ENCODE measurements around the gene HPRT1.

HPRT1 gene

GRCh38 chrX:134460005-134460861, at the start of gene HPRT1:
Gene HPRT1 (plus strand): TSS chrX:134460165. CDS start chrX:134460312, 147 bp downstream.
- Histone ChIP-seq H3K36me3 (ENCODE audit: control insufficient read depth in 2 of 2, insufficient read depth in 2 of 2, low read length in 2 of 2) (no peaks in the 10 kb centered on the region), H3K9ac (ENCODE audit: low read length in 2 of 2) (peak within 1 kb of the TSS; percentile 47 to 76), H3K4me3 (ENCODE audit: low read length in 2 of 2) (peak within 1 kb of the TSS; percentile 70 to 76), H3K4me1 (ENCODE audit: control insufficient read depth, insufficient read depth, low read length) (no peaks in the 10 kb centered on the region), H3K27me3 (ENCODE audit: control insufficient read depth in 1 of 2, insufficient read depth in 2 of 2, low read length in 2 of 2) (peaks cover 0 to 2% of the 10 kb centered on the region in 2 donors), H3K27ac (ENCODE audit: low read length) (peak within 1 kb of the TSS; percentile 70), H3K9me3 (ENCODE audit: control insufficient read depth in 2 of 2, low read length in 2 of 2) (no peaks in the 10 kb centered on the region)

- H3K9me3 ChIP-seq (ENCODE audit: control insufficient read depth in 2 of 2, low read length in 2 of 2) = no peaks in the 10 kb centered on the region
- no peak overlapping the region for H3K9ac ChIP-seq (ENCODE audit: low read length in 2 of 2)
- H3K4me3 ChIP-seq (ENCODE audit: low read length in 2 of 2) = no peak overlapping the region
- H3K36me3 ChIP-seq (ENCODE audit: control insufficient read depth in 2 of 2, insufficient read depth in 2 of 2, low read length in 2 of 2) = peaks cover 5 to 8% of the 10 kb centered on the region in 2 donors
- H3K27ac ChIP-seq (ENCODE audit: low read length) = no peak overlapping the region
- no peaks in the 10 kb centered on the region for H3K4me1 ChIP-seq (ENCODE audit: control insufficient read depth, insufficient read depth, low read length)
- H3K27me3 ChIP-seq (ENCODE audit: control insufficient read depth in 1 of 2, insufficient read depth in 2 of 2, low read length in 2 of 2) = no peaks in the 10 kb centered on the region
These were observed 43.9 kb upstream of the HPRT1 start for GRCh38 chrX:134416087-134416486.

- Histone ChIP-seq H3K36me3 (ENCODE audit: control insufficient read depth in 2 of 2, insufficient read depth in 2 of 2, low read length in 2 of 2) (peaks cover 5 to 8% of the 10 kb centered on the region in 2 donors), H3K9ac (ENCODE audit: low read length in 2 of 2) (no peak overlapping the region), H3K9me3 (ENCODE audit: control insufficient read depth in 2 of 2, low read length in 2 of 2) (no peaks in the 10 kb centered on the region), H3K27me3 (ENCODE audit: control insufficient read depth in 1 of 2, insufficient read depth in 2 of 2, low read length in 2 of 2) (no peaks in the 10 kb centered on the region), H3K4me3 (ENCODE audit: low read length in 2 of 2) (no peak overlapping the region), H3K27ac (ENCODE audit: low read length) (no peak overlapping the region), H3K4me1 (ENCODE audit: control insufficient read depth, insufficient read depth, low read length) (no peaks in the 10 kb centered on the region)
These were observed 41.5 kb upstream of the HPRT1 start for GRCh38 chrX:134418317-134419113.

DNA sequence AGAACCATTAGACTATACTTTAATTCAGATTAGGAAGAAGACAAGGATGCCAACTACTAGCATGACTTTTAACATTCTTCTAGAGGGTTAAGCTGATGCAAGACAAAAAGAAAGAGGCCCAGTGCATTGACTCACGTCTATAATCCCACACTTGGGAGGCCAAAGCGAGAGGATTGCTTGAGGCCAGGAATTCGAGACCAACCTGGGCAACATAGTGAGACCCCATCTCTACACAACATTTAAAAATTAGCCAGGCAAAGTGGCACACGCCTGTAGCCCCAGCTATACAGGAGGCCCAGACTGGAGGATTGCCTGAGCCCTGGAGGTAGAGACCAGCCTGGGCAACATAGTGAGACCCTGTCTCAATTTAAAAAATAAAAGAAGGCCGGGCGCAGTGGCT, 40.2 kb upstream of the HPRT1 start:
- Histone ChIP-seq H3K9me3 (ENCODE audit: control insufficient read depth in 2 of 2, low read length in 2 of 2) (no peaks in the 10 kb centered on the region), H3K4me1 (ENCODE audit: control insufficient read depth, insufficient read depth, low read length) (no peaks in the 10 kb centered on the region), H3K4me3 (ENCODE audit: low read length in 2 of 2) (no peak overlapping the region), H3K36me3 (ENCODE audit: control insufficient read depth in 2 of 2, insufficient read depth in 2 of 2, low read length in 2 of 2) (peaks cover 5 to 8% of the 10 kb centered on the region in 2 donors), H3K27ac (ENCODE audit: low read length) (no peak overlapping the region), H3K9ac (ENCODE audit: low read length in 2 of 2) (no peak overlapping the region), H3K27me3 (ENCODE audit: control insufficient read depth in 1 of 2, insufficient read depth in 2 of 2, low read length in 2 of 2) (no peaks in the 10 kb centered on the region)

DNA sequence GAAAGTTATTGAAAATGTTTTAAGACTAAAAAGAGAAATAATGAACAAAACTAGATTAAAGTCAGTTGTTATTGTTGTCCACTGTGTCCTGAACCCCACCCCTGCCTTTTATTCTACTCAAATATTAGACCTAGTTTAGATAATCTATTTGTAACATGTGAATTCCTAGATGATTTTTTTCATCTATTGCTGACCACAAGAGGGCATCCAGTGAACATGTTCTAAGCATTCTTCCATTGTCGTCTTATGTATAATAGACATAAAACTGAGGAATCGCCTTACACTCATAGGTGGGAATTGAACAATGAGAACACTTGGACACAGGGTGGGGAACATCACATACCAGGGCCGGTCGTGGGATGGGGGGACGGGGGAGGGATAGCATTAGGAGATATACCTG, 36.4 kb upstream of the HPRT1 start:
- Histone ChIP-seq H3K4me1 (ENCODE audit: control insufficient read depth, insufficient read depth, low read length) (no peaks in the 10 kb centered on the region), H3K36me3 (ENCODE audit: control insufficient read depth in 2 of 2, insufficient read depth in 2 of 2, low read length in 2 of 2) (no peaks in the 10 kb centered on the region), H3K4me3 (ENCODE audit: low read length in 2 of 2) (no peak overlapping the region), H3K9ac (ENCODE audit: low read length in 2 of 2) (no peak overlapping the region), H3K27ac (ENCODE audit: low read length) (no peak overlapping the region), H3K9me3 (ENCODE audit: control insufficient read depth in 2 of 2, low read length in 2 of 2) (no peaks in the 10 kb centered on the region), H3K27me3 (ENCODE audit: control insufficient read depth in 1 of 2, insufficient read depth in 2 of 2, low read length in 2 of 2) (no peaks in the 10 kb centered on the region)

DNA sequence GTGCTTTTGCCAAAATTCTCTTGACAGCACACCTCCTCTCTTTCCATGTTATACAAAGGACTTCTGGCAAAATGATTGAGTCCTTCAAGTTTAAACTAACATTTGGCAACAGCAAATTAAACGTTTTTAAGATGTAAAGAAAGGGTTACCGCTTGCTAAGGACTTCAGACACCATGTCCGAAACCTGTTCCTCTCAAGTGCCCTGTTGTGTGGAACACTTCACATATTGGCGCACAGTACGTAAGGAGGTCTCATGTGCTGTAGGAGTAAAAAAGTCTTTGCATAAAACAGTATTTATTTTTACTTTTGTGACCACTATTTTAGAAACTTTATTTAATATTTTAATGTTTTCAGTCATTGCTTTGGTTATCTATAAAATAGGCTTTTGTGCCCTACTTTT, 33.7 kb upstream of the HPRT1 start:
- no peak overlapping the region for H3K4me3 ChIP-seq (ENCODE audit: low read length in 2 of 2)
- H3K4me1 ChIP-seq (ENCODE audit: control insufficient read depth, insufficient read depth, low read length) = no peaks in the 10 kb centered on the region
- no peaks in the 10 kb centered on the region for H3K27me3 ChIP-seq (ENCODE audit: control insufficient read depth in 1 of 2, insufficient read depth in 2 of 2, low read length in 2 of 2)
- no peak overlapping the region for H3K9ac ChIP-seq (ENCODE audit: low read length in 2 of 2)
- H3K9me3 ChIP-seq (ENCODE audit: control insufficient read depth in 2 of 2, low read length in 2 of 2) = no peaks in the 10 kb centered on the region
- no peak overlapping the region for H3K27ac ChIP-seq (ENCODE audit: low read length)
- no peaks in the 10 kb centered on the region for H3K36me3 ChIP-seq (ENCODE audit: control insufficient read depth in 2 of 2, insufficient read depth in 2 of 2, low read length in 2 of 2)

GRCh38 chrX:134431894-134432293, 28.1 kb upstream of the HPRT1 start:
- peaks cover 0 to 2% of the 10 kb centered on the region in 2 donors for H3K27me3 ChIP-seq (ENCODE audit: control insufficient read depth in 1 of 2, insufficient read depth in 2 of 2, low read length in 2 of 2)
- no peaks in the 10 kb centered on the region for H3K36me3 ChIP-seq (ENCODE audit: control insufficient read depth in 2 of 2, insufficient read depth in 2 of 2, low read length in 2 of 2)
- no peak overlapping the region for H3K9ac ChIP-seq (ENCODE audit: low read length in 2 of 2)
- no peaks in the 10 kb centered on the region for H3K9me3 ChIP-seq (ENCODE audit: control insufficient read depth in 2 of 2, low read length in 2 of 2)
- no peak overlapping the region for H3K4me3 ChIP-seq (ENCODE audit: low read length in 2 of 2)
- H3K4me1 ChIP-seq (ENCODE audit: control insufficient read depth, insufficient read depth, low read length) = no peaks in the 10 kb centered on the region
- no peak overlapping the region for H3K27ac ChIP-seq (ENCODE audit: low read length)

DNA sequence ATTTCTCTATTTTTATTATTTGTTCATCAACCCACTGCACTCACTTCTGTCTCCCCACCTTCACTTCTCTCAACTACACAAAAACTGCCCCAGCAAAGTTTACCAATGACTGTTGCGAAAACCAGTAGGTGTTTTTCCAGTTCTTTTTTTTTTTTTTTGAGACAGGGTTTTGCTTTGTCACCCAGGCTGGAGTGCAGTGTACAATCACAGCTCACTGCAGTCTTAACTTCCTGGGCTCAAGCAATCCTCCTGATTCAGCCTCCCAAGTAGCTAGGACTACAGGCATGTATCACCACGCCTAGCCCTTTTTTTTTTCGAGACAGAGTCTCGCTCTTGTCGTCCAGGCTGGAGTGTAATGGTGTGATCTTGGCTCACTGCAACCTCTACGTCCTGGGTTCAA, 24.1 kb upstream of the HPRT1 start:
- H3K9me3 ChIP-seq (ENCODE audit: control insufficient read depth in 2 of 2, low read length in 2 of 2) = no peaks in the 10 kb centered on the region
- H3K27me3 ChIP-seq (ENCODE audit: control insufficient read depth in 1 of 2, insufficient read depth in 2 of 2, low read length in 2 of 2) = peaks cover 0 to 2% of the 10 kb centered on the region in 2 donors
- H3K9ac ChIP-seq (ENCODE audit: low read length in 2 of 2) = no peak overlapping the region
- H3K27ac ChIP-seq (ENCODE audit: low read length) = no peak overlapping the region
- H3K4me1 ChIP-seq (ENCODE audit: control insufficient read depth, insufficient read depth, low read length) = no peaks in the 10 kb centered on the region
- no peaks in the 10 kb centered on the region for H3K36me3 ChIP-seq (ENCODE audit: control insufficient read depth in 2 of 2, insufficient read depth in 2 of 2, low read length in 2 of 2)
- no peak overlapping the region for H3K4me3 ChIP-seq (ENCODE audit: low read length in 2 of 2)

DNA sequence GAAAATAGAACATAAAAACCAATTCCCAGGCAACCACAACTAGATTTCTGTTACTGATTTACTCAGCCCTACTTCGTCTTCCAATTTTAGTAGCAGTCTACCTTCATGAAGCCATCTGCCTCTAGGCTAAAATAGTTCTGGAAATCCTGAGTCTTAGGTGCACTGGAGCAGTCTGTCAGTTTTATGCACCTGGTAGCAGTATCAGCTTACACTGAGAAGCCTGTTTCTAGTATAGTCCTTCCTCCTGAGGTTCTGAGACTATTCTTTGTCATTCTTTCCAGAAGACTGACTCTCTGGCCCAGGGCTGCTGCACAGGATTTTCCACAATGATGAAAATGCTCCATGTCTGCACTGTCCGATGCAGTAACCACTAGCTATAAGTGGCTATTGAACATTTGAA, 16.9 kb upstream of the HPRT1 start:
- Histone ChIP-seq H3K4me3 (ENCODE audit: low read length in 2 of 2) (no peak overlapping the region), H3K9ac (ENCODE audit: low read length in 2 of 2) (no peak overlapping the region), H3K4me1 (ENCODE audit: control insufficient read depth, insufficient read depth, low read length) (no peaks in the 10 kb centered on the region), H3K27ac (ENCODE audit: low read length) (no peak overlapping the region), H3K9me3 (ENCODE audit: control insufficient read depth in 2 of 2, low read length in 2 of 2) (no peaks in the 10 kb centered on the region), H3K36me3 (ENCODE audit: control insufficient read depth in 2 of 2, insufficient read depth in 2 of 2, low read length in 2 of 2) (no peaks in the 10 kb centered on the region), H3K27me3 (ENCODE audit: control insufficient read depth in 1 of 2, insufficient read depth in 2 of 2, low read length in 2 of 2) (no peaks in the 10 kb centered on the region)

DNA sequence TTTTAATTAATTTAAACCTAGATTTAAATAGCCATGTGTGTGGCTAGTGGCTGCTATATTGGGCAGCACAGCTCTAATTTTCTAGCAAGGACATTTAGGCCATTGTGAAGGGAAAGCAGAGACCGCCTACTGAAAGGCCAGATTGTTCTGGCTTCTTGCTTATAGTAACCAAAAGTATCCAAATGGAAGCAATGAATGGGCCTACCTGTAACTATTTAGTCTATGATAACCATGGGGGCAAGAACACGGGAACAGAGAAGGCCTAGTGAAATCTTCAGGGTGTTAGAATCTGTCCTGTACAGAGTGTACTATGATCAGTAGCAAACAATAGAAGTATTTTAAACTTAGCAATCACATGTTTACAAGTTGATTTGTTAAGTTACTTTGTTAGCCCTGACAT, 16.5 kb upstream of the HPRT1 start:
- Histone ChIP-seq H3K27ac (ENCODE audit: low read length) (no peak overlapping the region), H3K27me3 (ENCODE audit: control insufficient read depth in 1 of 2, insufficient read depth in 2 of 2, low read length in 2 of 2) (no peaks in the 10 kb centered on the region), H3K4me1 (ENCODE audit: control insufficient read depth, insufficient read depth, low read length) (no peaks in the 10 kb centered on the region), H3K36me3 (ENCODE audit: control insufficient read depth in 2 of 2, insufficient read depth in 2 of 2, low read length in 2 of 2) (no peaks in the 10 kb centered on the region), H3K4me3 (ENCODE audit: low read length in 2 of 2) (no peak overlapping the region), H3K9ac (ENCODE audit: low read length in 2 of 2) (no peak overlapping the region), H3K9me3 (ENCODE audit: control insufficient read depth in 2 of 2, low read length in 2 of 2) (no peaks in the 10 kb centered on the region)

- H3K4me1 ChIP-seq (ENCODE audit: control insufficient read depth, insufficient read depth, low read length) = no peaks in the 10 kb centered on the region
- no peaks in the 10 kb centered on the region for H3K27me3 ChIP-seq (ENCODE audit: control insufficient read depth in 1 of 2, insufficient read depth in 2 of 2, low read length in 2 of 2)
- no peaks in the 10 kb centered on the region for H3K9me3 ChIP-seq (ENCODE audit: control insufficient read depth in 2 of 2, low read length in 2 of 2)
- H3K4me3 ChIP-seq (ENCODE audit: low read length in 2 of 2) = no peak overlapping the region
- H3K36me3 ChIP-seq (ENCODE audit: control insufficient read depth in 2 of 2, insufficient read depth in 2 of 2, low read length in 2 of 2) = no peaks in the 10 kb centered on the region
- no peak overlapping the region for H3K27ac ChIP-seq (ENCODE audit: low read length)
- no peak overlapping the region for H3K9ac ChIP-seq (ENCODE audit: low read length in 2 of 2)
These were observed 15.3 kb upstream of the HPRT1 start for GRCh38 chrX:134444681-134445080.

All from stomach smooth muscle (tissue), 2 donors.